HFFc6 (cell line): Measurements from ENCODE around the gene PDK4. TPM values are rescaled to one million over a fixed set of nuclear protein-coding genes. Genes with fewer than 3 reads are reported as not detected.

Experiments used
- DNase-seq: peaks from one replicate; pipeline ENCODE4 v3.0.0-alpha.2; 2018
- H3K27ac Mint-ChIP-seq: 2 replicates; pipeline ENCODE4 v1.8.0; 2020; ENCODE audit warnings: mild to moderate bottlenecking, mixed read lengths
- H3K27me3 Mint-ChIP-seq: 2 replicates; pipeline ENCODE4 v1.8.0; 2021; ENCODE audit warnings: mild to moderate bottlenecking, moderate library complexity, mixed read lengths; ENCODE audit not compliant: insufficient read depth
- H3K36me3 Mint-ChIP-seq: 2 replicates; pipeline ENCODE4 v1.8.0; 2021; ENCODE audit warnings: low read depth, mixed read lengths
- H3K4me1 Mint-ChIP-seq: 2 replicates; pipeline ENCODE4 v1.8.0; 2020; ENCODE audit warnings: low read depth, mixed read lengths
- H3K4me3 Mint-ChIP-seq: 2 replicates; pipeline ENCODE4 v1.8.0; 2020; ENCODE audit warnings: mild to moderate bottlenecking, moderate library complexity, mixed read lengths
- H3K9me3 Mint-ChIP-seq: 2 replicates; pipeline ENCODE4 v1.8.0; 2020; ENCODE audit warnings: mild to moderate bottlenecking, mixed read lengths
- total RNA-seq, 6 experiments: library from RNA; stranded (reverse); fragmentation: NEBNext Ultra II Directional; extraction: Animal tissue kit (Norgen Biotek cat#: 25700); gene quantifications; 2 replicates in 1 of 6; 3 replicates in 5 of 6; pipeline ENCODE4 v1.2.3, GENCODE V29; 2021
- TF ChIP-seq, protein P1 (sequence below): fragments of 200-600 bp; sonication (generic); IDR thresholded peaks from 2 replicates; pipeline ENCODE4 v1.5.0; 2021; ENCODE audit warnings: antibody characterized with exemption, mild to moderate bottlenecking

PDK4 gene
- total RNA-seq, 6 experiments from 2014 or later, result not detected

DNA sequence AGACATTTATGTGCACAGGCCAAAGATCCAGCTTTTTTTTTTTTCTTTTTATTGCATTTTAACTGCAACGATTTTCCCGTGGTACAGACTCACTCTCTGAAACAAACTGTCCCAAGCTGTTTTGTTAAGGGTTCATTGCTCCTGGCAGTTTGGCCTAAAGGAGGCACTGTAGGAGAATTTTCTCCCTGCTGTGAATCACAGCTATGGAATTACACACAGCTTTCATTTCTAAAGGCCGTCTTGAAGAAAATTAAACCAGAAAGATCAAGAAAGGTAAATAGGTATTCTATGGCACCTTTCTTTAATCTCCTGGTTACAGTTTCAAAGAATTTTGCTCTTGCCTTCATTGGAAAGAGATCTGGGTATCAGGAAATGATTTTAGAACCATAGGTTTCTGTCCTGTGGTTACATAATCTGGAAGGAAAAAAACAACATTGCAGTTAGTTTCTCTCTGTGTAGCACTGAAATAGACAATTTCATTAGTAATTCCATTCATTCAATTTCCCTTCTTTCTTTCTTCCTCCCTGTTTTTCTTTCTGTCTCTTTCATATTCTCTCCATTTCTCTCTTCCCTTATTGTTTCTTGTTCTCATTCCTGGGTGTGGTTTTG is 51.2 kb downstream of the PDK4 start:
- H3K9me3 Mint-ChIP-seq, result no peaks in the 10 kb centered on the region
- H3K36me3 Mint-ChIP-seq, result no peaks in the 10 kb centered on the region
- TF ChIP-seq, protein P1, sequence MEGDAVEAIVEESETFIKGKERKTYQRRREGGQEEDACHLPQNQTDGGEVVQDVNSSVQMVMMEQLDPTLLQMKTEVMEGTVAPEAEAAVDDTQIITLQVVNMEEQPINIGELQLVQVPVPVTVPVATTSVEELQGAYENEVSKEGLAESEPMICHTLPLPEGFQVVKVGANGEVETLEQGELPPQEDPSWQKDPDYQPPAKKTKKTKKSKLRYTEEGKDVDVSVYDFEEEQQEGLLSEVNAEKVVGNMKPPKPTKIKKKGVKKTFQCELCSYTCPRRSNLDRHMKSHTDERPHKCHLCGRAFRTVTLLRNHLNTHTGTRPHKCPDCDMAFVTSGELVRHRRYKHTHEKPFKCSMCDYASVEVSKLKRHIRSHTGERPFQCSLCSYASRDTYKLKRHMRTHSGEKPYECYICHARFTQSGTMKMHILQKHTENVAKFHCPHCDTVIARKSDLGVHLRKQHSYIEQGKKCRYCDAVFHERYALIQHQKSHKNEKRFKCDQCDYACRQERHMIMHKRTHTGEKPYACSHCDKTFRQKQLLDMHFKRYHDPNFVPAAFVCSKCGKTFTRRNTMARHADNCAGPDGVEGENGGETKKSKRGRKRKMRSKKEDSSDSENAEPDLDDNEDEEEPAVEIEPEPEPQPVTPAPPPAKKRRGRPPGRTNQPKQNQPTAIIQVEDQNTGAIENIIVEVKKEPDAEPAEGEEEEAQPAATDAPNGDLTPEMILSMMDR, result peak; percentile 76; the same call in 1 of the 2 replicates
- peak; percentile 72 for DNase-seq
- no peak overlapping the region for H3K27ac Mint-ChIP-seq
- peaks cover 1% of the 10 kb centered on the region; the same call in 1 of the 2 replicates for H3K27me3 Mint-ChIP-seq
- peaks cover 15% of the 10 kb centered on the region for H3K4me1 Mint-ChIP-seq
- peak overlapping the region; percentile 62 for H3K4me3 Mint-ChIP-seq

DNA sequence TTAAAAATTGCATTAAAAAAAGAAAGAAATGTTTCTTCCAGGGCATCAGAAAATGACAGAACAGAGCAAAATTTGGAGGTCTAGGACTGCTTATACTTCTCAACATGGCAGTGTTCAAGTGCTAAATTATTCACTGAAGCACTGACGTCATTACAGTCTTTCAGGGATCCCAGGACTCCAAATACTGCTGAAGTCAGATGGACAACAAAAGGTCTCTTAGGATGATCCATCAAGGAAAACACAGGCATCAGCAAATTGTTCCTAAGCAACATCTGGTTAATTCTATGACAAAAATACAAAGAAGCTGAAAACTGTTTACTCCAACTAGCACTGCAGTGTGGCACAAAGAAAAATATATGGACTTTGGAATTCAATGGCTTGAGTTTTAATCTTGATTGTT is 52.1 kb downstream of the PDK4 start:
- Mint-ChIP-seq H3K4me1 (peaks cover 7% of the 10 kb centered on the region), H3K4me3 (no peak overlapping the region), H3K27ac (no peak overlapping the region), H3K27me3 (peaks cover 1% of the 10 kb centered on the region; the same call in 1 of the 2 replicates), H3K36me3 (no peaks in the 10 kb centered on the region), H3K9me3 (no peaks in the 10 kb centered on the region)
- DNase-seq, result no peak
- TF ChIP-seq, protein P1, result no peak

DNA sequence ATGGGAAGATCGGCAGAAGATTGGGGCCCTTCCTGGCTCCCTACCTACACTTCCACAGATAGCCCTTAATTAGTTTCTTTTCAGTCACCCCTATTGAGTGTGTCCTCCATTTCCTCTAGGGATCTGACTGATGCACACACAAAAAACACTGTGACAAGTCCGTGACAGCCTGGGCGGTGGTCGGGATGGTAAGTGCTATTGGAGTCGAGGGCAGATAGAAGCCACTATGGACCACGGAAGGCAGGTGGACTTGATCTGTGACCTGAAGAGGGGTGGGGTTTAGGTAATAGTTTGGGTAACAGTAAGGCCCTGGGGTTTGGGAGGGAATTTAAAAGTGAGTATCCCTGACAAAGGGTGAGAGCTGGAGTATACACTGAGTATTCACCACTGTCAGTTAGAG is 53.0 kb downstream of the PDK4 start:
- Mint-ChIP-seq H3K27me3 (peaks cover 1% of the 10 kb centered on the region; the same call in 1 of the 2 replicates), H3K27ac (no peak overlapping the region), H3K4me3 (no peak overlapping the region), H3K36me3 (no peaks in the 10 kb centered on the region), H3K9me3 (no peaks in the 10 kb centered on the region), H3K4me1 (peaks cover 7% of the 10 kb centered on the region)
- no peak for DNase-seq
- TF ChIP-seq, protein P1, result no peak

DNA sequence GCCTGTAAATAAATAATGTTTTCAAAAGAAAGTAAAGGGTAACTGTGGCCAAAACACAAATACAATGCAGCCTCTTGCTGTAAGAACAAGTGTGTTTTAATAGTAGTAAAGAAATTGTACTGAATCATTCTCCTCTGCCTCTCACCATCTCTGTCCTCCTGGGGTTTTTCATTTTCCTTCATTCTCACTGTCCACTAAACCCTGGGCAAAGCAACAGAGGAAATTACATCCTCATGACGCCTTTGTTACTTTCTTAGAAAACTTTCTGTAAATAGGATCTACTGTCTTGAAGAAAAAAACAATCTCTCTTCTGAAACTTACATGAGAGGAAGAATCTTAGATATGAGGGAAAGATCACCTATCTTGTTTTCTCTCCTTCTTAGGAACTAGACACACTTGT is 56.0 kb downstream of the PDK4 start:
- H3K27ac Mint-ChIP-seq, result no peak overlapping the region
- H3K36me3 Mint-ChIP-seq, result no peaks in the 10 kb centered on the region
- peaks cover 4% of the 10 kb centered on the region; the same call in 1 of the 2 replicates for H3K27me3 Mint-ChIP-seq
- DNase-seq, result no peak
- no peak overlapping the region for H3K4me3 Mint-ChIP-seq
- TF ChIP-seq, protein P1, result no peak
- H3K4me1 Mint-ChIP-seq, result peaks cover 3% of the 10 kb centered on the region
- H3K9me3 Mint-ChIP-seq, result no peaks in the 10 kb centered on the region

DNA sequence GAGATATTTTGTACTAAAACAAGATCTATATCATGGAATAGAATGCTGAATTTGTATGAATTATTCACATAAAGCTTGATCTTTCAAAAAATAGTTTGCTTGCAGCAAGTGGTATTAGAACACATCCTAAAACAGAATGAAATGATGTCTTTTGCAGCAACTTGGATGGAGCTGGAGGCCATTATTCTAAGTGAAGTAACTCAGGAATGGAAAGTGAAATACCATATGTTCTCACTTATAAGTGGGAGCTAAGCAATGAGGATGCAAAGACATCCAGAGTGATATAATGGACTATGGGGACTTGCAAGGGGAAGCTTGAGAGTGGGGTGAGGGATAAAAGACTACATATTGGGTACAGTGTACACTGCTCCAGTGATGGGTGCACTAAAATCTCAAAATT is 56.9 kb downstream of the PDK4 start:
- TF ChIP-seq, protein P1, result no peak
- Mint-ChIP-seq H3K4me1 (no peaks in the 10 kb centered on the region), H3K27ac (no peak overlapping the region)

More for the DNA sequence above, 56.9 kb downstream of the PDK4 start:
- Mint-ChIP-seq H3K27me3 (peaks cover 4% of the 10 kb centered on the region; the same call in 1 of the 2 replicates), H3K9me3 (no peaks in the 10 kb centered on the region), H3K4me3 (no peak overlapping the region), H3K36me3 (no peaks in the 10 kb centered on the region)
- no peak for DNase-seq
